ENCODE results near the gene VAC14. TPM values are rescaled to one million over a fixed set of nuclear protein-coding genes. Genes with fewer than 3 reads are reported as not detected.
"Not testable (repeated sequence)": the region's sequence is repeated elsewhere in the genome, so short reads cannot be mapped to it uniquely, and the experiment has no call there.

Gene VAC14
- polyA plus RNA-seq (ENCODE audit: insufficient read length in 4 of 4) = 10 to 100 TPM; 39.1 to 48.3 (median 39.5) TPM

DNA sequence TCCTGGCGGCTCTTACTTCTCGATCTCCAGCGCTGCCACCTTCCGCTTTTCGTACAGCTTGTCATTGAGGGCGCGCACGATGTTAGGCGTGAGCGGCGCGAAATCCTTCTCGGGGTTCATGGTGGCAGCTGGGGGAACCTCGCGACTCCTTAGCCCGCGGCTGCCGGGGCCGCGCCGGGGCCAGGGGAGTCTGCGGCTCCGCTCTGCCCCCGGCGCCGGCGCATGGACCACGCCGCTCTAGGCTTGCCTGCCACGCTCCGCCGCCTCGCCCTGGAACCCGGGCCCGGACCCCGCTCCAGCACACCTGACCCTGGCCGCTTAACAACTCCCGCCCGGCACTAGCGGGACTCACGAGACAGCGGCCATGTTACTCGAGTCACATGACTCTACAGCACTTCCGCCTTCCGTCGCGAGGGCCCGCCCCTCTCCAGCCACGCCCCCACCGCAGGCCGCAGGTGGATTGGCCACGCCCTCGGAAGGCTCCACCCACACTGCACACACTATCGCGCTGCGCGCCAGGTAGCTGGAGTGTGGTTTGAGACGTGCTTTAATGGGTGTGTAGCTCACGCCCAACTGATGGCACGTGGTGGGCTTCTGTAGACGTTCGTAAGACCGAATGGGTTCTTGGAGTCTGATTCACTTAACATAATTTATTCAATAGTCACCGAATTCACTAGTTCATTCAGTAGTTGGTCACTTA is at the start of gene VAC14:
Gene VAC14, minus strand, starts transcription at position 378 of the 700 bp plus-strand sequence. Its CDS starts 258 bp downstream, at position 120.
- peak; percentile 71 to 83 (median 80) for DNase-seq (ENCODE audit: low read depth in 4 of 4, low spot score in 3 of 4)

- DNase-seq (ENCODE audit: low read depth in 4 of 4, low spot score in 3 of 4) = not testable (repeated sequence)
These were observed 22.6 kb upstream of the VAC14 start for GRCh38 chr16:70823498-70824118.

GRCh38 chr16:70822734-70823133 is 21.8 kb upstream of the VAC14 start:
- DNase-seq (ENCODE audit: low read depth in 4 of 4, low spot score in 3 of 4) = not testable (repeated sequence)

- DNase-seq (ENCODE audit: low read depth in 4 of 4, low spot score in 3 of 4) = not testable (repeated sequence)
These were observed 17.1 kb upstream of the VAC14 start for GRCh38 chr16:70818088-70818487.

DNA sequence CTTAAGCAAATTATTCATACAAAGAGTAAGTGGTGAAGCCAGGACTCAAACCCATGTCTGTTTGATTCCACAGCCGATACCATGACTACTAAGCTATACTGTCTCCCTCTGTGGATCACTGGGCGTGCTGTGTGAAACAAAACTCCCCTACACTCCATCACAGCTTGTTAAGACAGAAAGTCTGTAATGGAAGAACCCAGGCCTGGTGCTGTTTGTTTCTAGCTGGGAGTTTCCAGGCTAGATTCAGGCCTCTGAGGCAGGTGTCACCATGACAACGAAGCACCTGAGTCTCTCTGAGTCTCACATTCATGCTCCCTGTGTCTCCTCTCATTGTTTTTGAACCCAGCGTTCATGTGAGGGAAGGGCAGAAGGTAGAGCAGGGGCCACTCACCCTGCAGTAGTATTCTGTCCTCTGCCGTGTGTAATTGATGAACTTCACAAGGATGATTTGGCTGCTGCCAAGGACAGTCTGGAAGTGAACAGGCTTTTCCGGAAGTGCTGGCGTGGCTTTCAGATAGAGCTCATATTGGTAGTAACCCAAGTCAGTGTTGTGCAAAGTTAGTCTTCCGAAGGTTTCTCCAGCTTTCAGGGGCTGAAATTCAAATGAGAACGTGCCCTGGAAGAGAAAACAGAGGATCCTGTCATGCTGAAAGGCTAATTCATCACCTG is 8.6 kb upstream of the VAC14 start:
- DNase-seq (ENCODE audit: low read depth in 4 of 4, low spot score in 3 of 4) = no peak

- DNase-seq (ENCODE audit: low read depth in 4 of 4, low spot score in 3 of 4) = no peak
These were observed 7.4 kb upstream of the VAC14 start for GRCh38 chr16:70808371-70808770.

- DNase-seq (ENCODE audit: low read depth in 4 of 4, low spot score in 3 of 4) = no peak
These were observed 4.8 kb upstream of the VAC14 start for GRCh38 chr16:70805787-70806186.

DNA sequence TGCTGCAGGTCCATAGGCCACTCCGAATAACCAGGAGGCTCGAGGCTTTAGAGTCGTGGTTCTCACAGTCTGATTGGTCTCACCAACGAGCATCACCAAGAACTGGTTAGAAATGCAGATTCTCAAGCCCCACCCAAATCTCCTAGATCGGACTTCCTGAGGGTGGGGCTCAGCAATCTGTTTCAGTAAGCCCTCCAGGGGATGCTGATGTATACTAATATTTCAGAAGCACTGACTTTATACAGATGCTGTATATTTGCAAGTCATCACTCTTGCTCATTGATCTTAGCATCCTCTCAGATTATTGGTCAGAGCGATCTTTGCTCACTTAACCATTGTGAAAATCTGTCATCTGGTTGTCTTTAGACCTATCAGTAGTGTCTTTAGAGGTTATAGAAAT is 4.4 kb upstream of the VAC14 start:
- no peak for DNase-seq (ENCODE audit: low read depth in 4 of 4, low spot score in 3 of 4)

DNA sequence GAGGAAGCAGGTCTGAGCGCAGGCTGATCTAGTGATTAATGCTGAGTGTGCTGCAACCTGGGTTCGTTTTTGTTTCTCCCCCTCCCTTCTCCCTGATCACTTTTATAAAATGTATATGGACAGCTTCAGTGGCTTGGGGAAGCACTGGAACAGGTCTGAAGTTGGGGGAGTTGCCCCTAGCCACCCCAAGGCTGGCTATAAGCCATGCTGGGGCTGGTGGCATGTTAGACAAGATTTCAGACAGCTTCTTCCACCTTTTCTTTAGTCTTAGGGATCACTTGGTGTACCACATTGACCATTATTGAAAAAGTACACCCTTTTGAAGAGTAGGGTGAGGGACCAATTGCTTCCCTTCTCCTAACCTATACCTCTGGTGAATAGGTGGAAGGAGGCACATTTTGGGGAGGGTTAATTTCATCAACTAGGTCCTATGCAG is 3.8 kb upstream of the VAC14 start:
- no peak for DNase-seq (ENCODE audit: low read depth in 4 of 4, low spot score in 3 of 4)

- DNase-seq (ENCODE audit: low read depth in 4 of 4, low spot score in 3 of 4) = no peak
These were observed 3.3 kb upstream of the VAC14 start for GRCh38 chr16:70804153-70804733.

GRCh38 chr16:70803319-70803718 is 2.4 kb upstream of the VAC14 start:
- no peak for DNase-seq (ENCODE audit: low read depth in 4 of 4, low spot score in 3 of 4)

GRCh38 chr16:70801611-70802010 is 653 bp upstream of the VAC14 start:
- no peak for DNase-seq (ENCODE audit: low read depth in 4 of 4, low spot score in 3 of 4)

DNA sequence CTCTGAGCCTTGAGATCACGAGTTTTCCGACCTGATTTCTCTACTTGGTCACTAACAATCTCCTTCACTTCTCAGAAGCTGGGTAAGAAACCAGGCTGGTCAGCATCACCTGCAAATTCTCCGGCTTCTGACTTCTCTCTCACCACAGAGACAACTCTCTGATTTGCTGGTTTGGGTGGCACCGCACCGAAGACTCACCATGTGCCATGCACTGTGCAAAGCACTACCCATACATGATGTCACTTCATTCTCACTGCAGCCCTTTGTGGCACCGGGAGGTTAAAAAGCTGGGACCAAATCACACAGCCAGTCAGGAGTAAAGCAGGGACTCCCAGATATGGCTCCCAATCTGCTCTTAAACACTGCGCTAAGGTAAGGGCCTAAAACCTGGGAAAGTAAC is 647 bp downstream of the VAC14 start:
- DNase-seq (ENCODE audit: low read depth in 4 of 4, low spot score in 3 of 4) = no peak

- no peak for DNase-seq (ENCODE audit: low read depth in 4 of 4, low spot score in 3 of 4)
These were observed 4.7 kb downstream of the VAC14 start for GRCh38 chr16:70796301-70796700.

- DNase-seq (ENCODE audit: low read depth in 4 of 4, low spot score in 3 of 4) = no peak
These were observed 5.6 kb downstream of the VAC14 start for GRCh38 chr16:70795296-70795912.

DNA sequence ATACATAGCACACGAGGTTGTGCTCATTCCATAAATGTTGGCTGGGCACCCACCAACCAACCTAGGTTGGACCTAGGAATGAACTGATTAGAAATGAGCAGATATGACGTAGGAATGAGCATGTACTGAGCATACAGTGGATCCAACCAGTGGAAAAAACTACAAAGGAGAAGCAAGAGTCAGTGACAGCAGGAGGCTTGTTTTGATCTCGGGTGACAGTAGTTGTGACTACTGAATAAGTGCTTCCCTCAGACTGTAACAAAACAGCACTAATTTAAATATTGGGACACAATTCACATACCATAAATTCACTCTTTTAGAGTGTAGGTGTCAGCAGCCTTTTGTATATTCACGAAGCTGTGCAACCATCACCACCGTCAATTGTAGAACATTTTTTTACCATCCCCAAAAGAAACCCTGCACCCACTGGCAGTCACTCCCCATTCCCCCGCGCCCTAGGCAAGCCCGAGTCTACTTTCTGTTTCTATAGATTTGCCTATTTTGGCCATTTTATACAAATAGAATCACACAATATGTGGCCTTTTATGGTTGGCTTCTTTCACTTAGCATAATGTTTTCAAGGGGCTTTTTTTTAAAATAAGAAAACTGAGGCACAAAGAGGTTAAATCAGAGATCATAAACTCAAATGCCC is 7.0 kb downstream of the VAC14 start:
- no peak for DNase-seq (ENCODE audit: low read depth in 4 of 4, low spot score in 3 of 4)

GRCh38 chr16:70790815-70791214 is 10.1 kb downstream of the VAC14 start:
- DNase-seq (ENCODE audit: low read depth in 4 of 4, low spot score in 3 of 4) = no peak

DNA sequence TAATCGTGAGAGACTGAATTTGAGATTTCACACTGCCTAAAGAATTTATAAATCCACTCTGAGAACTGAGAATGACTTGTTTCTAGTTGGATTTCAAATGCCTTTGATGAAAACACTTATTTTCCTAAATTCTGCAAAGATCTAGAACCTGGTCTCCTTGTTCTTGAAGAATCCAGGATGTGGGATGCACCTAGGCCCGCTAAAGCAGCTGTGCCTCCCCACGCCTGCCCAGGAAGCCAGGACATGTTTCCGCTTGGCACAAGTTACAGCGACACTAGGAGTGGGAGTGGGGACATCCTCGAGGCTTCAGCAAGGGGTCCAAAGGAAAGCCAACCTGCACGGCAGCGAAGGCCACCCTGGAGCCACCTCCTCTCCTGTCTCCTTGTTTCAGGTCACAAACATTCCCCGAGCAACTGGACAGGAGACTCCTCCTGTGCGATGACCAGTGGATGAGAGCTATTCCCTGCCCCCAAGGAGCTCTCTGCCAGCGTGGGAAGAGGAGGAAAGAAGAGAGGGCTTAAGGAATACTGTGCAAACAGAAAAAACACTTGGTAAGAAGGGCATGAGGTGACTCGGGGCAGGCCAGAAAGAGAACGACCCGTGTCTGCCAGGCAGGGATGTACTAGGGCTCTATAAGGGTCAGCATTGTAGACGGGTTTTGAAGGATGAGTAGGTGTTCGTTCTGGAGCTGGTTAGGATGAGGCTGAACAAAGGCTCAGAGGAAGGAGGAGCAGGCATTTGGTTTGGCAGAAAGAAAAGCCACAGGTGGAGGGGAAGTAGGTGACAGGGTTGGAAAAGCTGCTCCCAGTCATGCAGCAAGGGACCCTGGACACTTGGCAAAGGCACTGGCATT is 11.1 kb downstream of the VAC14 start:
- no peak for DNase-seq (ENCODE audit: low read depth in 4 of 4, low spot score in 3 of 4)
